ENCODE measurements around the gene DNAAF3. TPM values are rescaled to one million over a fixed set of nuclear protein-coding genes. Genes with fewer than 3 reads are reported as not detected.
A peak's percentile ranks its signal among the peaks of the same experiment; 100 is the strongest.

The DNAAF3 gene
- 1 to 10 TPM in 1 of 3 donors, under 1 TPM in 2; 0.54 to 1.0 (median 0.69) TPM for total RNA-seq
- long read RNA-seq, donor 1 = 0 reads
- long read RNA-seq, donor 2 = 0 reads

GRCh38 chr19:55166530-55167268, at the start of gene DNAAF3:
Gene DNAAF3 (minus strand): TSS chr19:55166613. CDS start chr19:55166413, 200 bp downstream.
- Histone ChIP-seq H3K9me3 (no peaks in the 10 kb centered on the region), H3K4me1 (ENCODE audit: low read depth) (peaks cover 5% of the 10 kb centered on the region), H3K36me3 (ENCODE audit: low read depth) (no peaks in the 10 kb centered on the region), H3K4me3 (no peak within 1 kb of the TSS)
- DNase-seq (peak; percentile 93 to 94 (median 94)), ATAC-seq (peak; percentile 98)
- intact Hi-C loops (cut with DNase I, micrococcal nuclease) = no loop called here
- no peak for TF ChIP-seq CTCF (IDR thresholded peaks at IDR 0.05)

DNA sequence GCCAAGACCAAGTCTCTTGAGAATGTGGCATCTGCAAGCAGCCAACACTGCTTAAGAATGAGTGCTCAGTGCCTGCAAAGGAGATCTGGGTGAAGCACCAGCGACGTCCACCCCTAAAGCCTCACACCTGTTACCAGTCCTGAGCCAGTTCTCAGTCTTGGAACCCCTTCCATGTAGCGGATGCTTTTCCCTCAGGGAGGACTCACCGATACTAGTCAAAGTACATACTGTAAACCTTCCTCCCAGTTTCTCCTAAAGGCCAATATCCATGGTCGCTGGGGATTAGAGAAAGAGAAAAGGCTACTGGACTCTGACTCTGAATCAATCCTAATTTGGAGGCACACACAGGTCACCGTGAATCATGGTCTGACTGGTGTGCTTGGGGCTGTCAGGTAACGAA, 47.1 kb upstream of the DNAAF3 start:
- Histone ChIP-seq H3K4me1 (ENCODE audit: low read depth) (peaks cover 9% of the 10 kb centered on the region), H3K36me3 (ENCODE audit: low read depth) (no peaks in the 10 kb centered on the region), H3K9me3 (no peaks in the 10 kb centered on the region), H3K4me3 (no peak overlapping the region)
- TF ChIP-seq CTCF (IDR thresholded peaks at IDR 0.05) = no peak
- no peak for ATAC-seq
- intact Hi-C loops (cut with DNase I, micrococcal nuclease) = no loop called here
- DNase-seq = no peak

DNA sequence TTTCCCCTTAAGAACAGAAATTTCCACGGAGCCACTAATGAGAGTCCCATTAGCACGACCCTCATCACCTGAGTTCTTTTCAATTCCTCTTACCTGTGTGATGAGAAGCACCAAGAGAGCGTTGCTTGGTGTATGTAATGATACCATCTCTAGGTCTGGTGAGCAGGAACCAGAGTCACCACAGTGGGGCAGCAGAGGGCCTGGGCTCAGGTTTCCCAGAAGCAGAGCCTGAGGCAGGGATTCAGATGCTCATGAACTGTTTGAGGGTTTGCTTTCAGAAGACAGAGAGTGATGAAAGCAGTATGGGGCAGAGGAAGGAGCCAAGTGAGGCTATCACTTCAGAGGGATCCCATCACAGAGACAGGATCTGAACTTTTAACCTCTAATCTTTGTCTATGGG, 46.0 kb upstream of the DNAAF3 start:
- intact Hi-C loops (cut with DNase I, micrococcal nuclease) = no loop called here

DNA sequence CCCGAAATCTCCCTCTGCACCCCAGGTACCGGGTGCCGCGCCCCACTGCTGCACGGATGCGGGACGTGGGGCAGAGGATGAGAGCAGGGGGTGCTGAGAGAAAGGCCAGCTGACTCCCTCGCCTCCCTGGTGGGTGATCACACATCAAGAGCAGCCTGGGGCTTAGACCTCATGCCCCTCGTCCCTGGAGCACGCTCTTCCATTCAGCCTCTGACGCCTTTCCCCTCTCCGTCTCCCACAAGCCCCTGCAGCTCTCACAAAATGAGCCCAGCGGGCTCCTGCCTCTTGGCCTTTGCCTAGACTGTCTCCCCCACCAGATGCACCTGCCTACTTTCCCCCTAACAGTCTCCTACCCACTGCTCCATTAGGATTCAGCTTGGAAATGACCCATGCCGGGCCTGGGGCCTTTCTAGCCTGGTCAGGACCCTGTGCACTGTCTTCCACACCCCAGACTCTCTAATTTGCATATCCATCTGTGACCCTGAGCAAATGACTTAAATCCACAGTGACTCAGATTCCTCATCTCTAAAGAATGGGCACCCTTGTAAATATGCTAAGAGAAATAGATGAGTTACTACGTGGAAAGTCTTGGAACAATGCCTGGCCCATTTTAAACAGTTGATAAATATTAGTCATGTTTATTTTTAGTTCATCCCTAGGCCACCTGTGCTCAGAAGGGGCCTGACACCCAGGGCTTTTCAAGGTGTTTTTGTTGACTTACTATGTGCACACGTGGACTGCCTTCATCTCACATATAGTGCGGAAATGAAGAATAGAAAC, 43.5 kb upstream of the DNAAF3 start:
- H3K36me3 ChIP-seq (ENCODE audit: low read depth) = no peaks in the 10 kb centered on the region
- no peak overlapping the region for H3K4me3 ChIP-seq
- H3K4me1 ChIP-seq (ENCODE audit: low read depth) = peaks cover 7% of the 10 kb centered on the region
- H3K9me3 ChIP-seq = no peaks in the 10 kb centered on the region
- TF ChIP-seq CTCF (IDR thresholded peaks at IDR 0.05) = no peak
- peak; percentile 27 for ATAC-seq
- intact Hi-C loops (cut with DNase I, micrococcal nuclease) = no loop called here
- no peak for DNase-seq

More for the DNA sequence above, 46.0 kb upstream of the DNAAF3 start:
- no peaks in the 10 kb centered on the region for H3K36me3 ChIP-seq (ENCODE audit: low read depth)
- TF ChIP-seq CTCF (IDR thresholded peaks at IDR 0.05) = peak; percentile 9
- no peak overlapping the region for H3K4me3 ChIP-seq
- H3K4me1 ChIP-seq (ENCODE audit: low read depth) = peaks cover 9% of the 10 kb centered on the region
- peak; percentile 61 to 76 (median 75) for DNase-seq
- ATAC-seq = peak; percentile 28
- no peaks in the 10 kb centered on the region for H3K9me3 ChIP-seq

- Histone ChIP-seq H3K36me3 (ENCODE audit: low read depth) (no peaks in the 10 kb centered on the region), H3K4me3 (no peak within 1 kb of the TSS), H3K9me3 (no peaks in the 10 kb centered on the region), H3K4me1 (ENCODE audit: low read depth) (peaks cover 7% of the 10 kb centered on the region)
- TF ChIP-seq CTCF (IDR thresholded peaks at IDR 0.05) = no peak
- intact Hi-C loops (cut with DNase I, micrococcal nuclease) = no loop called here
- peak; percentile 86 for ATAC-seq
- DNase-seq = peak; percentile 82 to 85 (median 85)
These were observed 42.7 kb upstream of the DNAAF3 start, which contains the start of gene PTPRH for GRCh38 chr19:55208880-55209692. Gene PTPRH (minus strand): TSS chr19:55209501. CDS start chr19:55209433, 68 bp downstream.
